ENCODE data around the gene OXT. TPM values are rescaled to one million over a fixed set of nuclear protein-coding genes. Genes with fewer than 3 reads are reported as not detected.
A peak's percentile ranks its signal among the peaks of the same experiment; 100 is the strongest.

OXT gene
- total and polyA plus RNA-seq, 2 of the 13 experiments (the other 11 are each of a cell fraction or from before 2014, with no cell fraction given) = not detected

DNA sequence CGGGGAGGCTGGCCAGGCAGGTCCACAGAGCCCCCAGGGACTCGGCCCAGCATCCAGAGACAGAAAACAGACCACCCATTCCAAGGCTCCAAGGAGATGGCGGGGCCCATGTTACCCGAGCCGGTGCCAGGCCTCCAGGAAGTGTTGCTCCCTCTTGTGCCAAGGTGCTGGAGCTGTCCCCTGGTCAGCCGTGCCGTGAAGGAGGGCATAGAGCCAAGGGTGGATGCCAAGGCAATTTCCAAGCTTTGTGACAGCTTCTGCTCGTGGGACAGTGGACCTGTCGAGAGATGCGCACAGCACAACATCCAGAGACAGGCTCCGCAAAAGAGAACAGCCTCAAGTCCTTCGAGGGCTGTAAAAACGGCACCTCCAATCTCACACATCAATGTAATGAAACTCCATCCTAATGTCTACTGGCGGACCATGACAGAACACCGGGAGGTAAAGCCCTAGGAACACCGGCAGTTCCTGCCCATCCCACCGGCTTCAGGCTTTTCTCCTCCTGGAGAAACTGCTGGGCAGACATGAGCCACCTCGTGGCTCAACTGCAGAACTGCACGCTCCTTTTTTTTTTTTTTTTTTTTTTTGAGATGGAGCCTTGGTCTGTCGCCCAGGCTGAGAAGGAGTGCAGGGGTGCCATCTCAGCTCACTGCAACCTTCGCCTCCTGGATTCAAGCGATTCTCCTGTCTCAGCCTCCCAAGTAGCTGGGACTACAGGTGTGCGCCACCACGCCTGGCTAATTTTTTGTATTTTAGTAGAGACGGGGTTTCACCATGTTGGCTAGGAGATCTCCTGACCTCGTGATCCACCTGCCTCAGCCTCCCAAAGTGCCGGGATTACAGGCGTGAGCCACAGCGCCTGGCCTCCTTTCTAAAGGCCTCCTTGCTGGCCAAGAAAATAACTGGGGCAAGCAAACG, 44.0 kb downstream of the OXT start (continued):
- TF ChIP-seq ZGPAT (CRISPR knock-in tag; IDR thresholded peaks at IDR 0.05) (0 out of 2 replicates have a peak, but pooled peaks have one; percentile 45), GTF2F1 (IDR thresholded peaks at IDR 0.05; ENCODE audit: low read length) (no peak), MYC (CRISPR knock-in tag; IDR thresholded peaks at IDR 0.05; ENCODE audit: borderline replicate concordance) (0 out of 2 replicates have a peak, but pooled peaks have one; percentile 26), PPARG (CRISPR knock-in tag; conservative IDR thresholded peaks at IDR 0.05) (0 out of 2 replicates have a peak, but pooled peaks have one; percentile 16), ARNTL (CRISPR knock-in tag; IDR thresholded peaks at IDR 0.05) (0 out of 2 replicates have a peak, but pooled peaks have one; percentile 34), SALL2 (CRISPR knock-in tag; IDR thresholded peaks at IDR 0.05) (peak; percentile 54; the same call in 1 of the 2 replicates), REL (CRISPR knock-in tag; conservative IDR thresholded peaks at IDR 0.05) (no peak), IRX3 (CRISPR knock-in tag; IDR thresholded peaks at IDR 0.05; ENCODE audit: borderline replicate concordance, low read depth) (no peak), RNF219 (CRISPR knock-in tag; IDR thresholded peaks at IDR 0.05) (no peak), FOXA1 (IDR thresholded peaks at IDR 0.05) (no peak), FOXA1 (CRISPR knock-in tag; IDR thresholded peaks at IDR 0.05) (no peak), ZNF230 (CRISPR knock-in tag; IDR thresholded peaks at IDR 0.05) (peak; percentile 78; the same call in 1 of the 2 replicates), PCBP2 (optimal IDR thresholded peaks at IDR 0.05; ENCODE audit: low read depth, low read length, poor library complexity, severe bottlenecking) (no peak)
- TF ChIP-seq, protein P1, sequence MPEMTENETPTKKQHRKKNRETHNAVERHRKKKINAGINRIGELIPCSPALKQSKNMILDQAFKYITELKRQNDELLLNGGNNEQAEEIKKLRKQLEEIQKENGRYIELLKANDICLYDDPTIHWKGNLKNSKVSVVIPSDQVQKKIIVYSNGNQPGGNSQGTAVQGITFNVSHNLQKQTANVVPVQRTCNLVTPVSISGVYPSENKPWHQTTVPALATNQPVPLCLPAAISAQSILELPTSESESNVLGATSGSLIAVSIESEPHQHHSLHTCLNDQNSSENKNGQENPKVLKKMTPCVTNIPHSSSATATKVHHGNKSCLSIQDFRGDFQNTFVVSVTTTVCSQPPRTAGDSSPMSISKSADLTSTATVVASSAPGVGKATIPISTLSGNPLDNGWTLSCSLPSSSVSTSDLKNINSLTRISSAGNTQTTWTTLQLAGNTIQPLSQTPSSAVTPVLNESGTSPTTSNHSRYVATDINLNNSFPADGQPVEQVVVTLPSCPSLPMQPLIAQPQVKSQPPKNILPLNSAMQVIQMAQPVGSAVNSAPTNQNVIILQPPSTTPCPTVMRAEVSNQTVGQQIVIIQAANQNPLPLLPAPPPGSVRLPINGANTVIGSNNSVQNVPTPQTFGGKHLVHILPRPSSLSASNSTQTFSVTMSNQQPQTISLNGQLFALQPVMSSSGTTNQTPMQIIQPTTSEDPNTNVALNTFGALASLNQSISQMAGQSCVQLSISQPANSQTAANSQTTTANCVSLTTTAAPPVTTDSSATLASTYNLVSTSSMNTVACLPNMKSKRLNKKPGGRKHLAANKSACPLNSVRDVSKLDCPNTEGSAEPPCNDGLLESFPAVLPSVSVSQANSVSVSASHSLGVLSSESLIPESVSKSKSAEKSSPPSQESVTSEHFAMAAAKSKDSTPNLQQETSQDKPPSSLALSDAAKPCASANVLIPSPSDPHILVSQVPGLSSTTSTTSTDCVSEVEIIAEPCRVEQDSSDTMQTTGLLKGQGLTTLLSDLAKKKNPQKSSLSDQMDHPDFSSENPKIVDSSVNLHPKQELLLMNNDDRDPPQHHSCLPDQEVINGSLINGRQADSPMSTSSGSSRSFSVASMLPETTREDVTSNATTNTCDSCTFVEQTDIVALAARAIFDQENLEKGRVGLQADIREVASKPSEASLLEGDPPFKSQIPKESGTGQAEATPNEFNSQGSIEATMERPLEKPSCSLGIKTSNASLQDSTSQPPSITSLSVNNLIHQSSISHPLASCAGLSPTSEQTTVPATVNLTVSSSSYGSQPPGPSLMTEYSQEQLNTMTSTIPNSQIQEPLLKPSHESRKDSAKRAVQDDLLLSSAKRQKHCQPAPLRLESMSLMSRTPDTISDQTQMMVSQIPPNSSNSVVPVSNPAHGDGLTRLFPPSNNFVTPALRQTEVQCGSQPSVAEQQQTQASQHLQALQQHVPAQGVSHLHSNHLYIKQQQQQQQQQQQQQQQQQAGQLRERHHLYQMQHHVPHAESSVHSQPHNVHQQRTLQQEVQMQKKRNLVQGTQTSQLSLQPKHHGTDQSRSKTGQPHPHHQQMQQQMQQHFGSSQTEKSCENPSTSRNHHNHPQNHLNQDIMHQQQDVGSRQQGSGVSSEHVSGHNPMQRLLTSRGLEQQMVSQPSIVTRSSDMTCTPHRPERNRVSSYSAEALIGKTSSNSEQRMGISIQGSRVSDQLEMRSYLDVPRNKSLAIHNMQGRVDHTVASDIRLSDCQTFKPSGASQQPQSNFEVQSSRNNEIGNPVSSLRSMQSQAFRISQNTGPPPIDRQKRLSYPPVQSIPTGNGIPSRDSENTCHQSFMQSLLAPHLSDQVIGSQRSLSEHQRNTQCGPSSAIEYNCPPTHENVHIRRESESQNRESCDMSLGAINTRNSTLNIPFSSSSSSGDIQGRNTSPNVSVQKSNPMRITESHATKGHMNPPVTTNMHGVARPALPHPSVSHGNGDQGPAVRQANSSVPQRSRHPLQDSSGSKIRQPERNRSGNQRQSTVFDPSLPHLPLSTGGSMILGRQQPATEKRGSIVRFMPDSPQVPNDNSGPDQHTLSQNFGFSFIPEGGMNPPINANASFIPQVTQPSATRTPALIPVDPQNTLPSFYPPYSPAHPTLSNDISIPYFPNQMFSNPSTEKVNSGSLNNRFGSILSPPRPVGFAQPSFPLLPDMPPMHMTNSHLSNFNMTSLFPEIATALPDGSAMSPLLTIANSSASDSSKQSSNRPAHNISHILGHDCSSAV (CRISPR knock-in tag; IDR thresholded peaks at IDR 0.05; ENCODE audit: borderline replicate concordance) = no peak
- TF ChIP-seq, protein P2, sequence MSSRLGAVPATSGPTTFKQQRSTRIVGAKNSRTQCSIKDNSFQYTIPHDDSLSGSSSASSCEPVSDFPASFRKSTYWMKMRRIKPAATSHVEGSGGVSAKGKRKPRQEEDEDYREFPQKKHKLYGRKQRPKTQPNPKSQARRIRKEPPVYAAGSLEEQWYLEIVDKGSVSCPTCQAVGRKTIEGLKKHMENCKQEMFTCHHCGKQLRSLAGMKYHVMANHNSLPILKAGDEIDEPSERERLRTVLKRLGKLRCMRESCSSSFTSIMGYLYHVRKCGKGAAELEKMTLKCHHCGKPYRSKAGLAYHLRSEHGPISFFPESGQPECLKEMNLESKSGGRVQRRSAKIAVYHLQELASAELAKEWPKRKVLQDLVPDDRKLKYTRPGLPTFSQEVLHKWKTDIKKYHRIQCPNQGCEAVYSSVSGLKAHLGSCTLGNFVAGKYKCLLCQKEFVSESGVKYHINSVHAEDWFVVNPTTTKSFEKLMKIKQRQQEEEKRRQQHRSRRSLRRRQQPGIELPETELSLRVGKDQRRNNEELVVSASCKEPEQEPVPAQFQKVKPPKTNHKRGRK (CRISPR knock-in tag; IDR thresholded peaks at IDR 0.05) = no peak
